Activated CD8-positive, alpha-beta memory T cell treated with anti-CD3 and anti-CD28 coated beads, Interleukin-2, amount 10 ng/mL, durations not matched to agents 7 days and 5 days (primary cell): ENCODE measurements around the gene CWC27. TPM values are rescaled to one million over a fixed set of nuclear protein-coding genes. Genes with fewer than 3 reads are reported as not detected.

ENCODE experiments used
- ATAC-seq: fragments of 150-1000 bp; cut with Tn5 transposase; one replicate; pipeline ENCODE4 v1.10.0; 2021; ENCODE audit warnings: moderate library complexity
- CTCF ChIA-PET: fragments of 350-600 bp; sonication (Branson Sonifier 250); formaldehyde crosslinking; loops from one replicate; lab custom pipeline; 2021; ENCODE audit warnings: antibody characterized with exemption; lab: Charles Lee
- DNase-seq: peaks from one replicate; pipeline ENCODE4 v3.0.0-alpha.2; 2020
- H3K27ac Mint-ChIP-seq: one replicate; pipeline ENCODE4 v1.8.0; 2021; ENCODE audit warnings: mild to moderate bottlenecking, mixed read lengths
- H3K27me3 Mint-ChIP-seq: one replicate; pipeline ENCODE4 v1.8.0; 2021; ENCODE audit warnings: mixed read lengths
- H3K36me3 Mint-ChIP-seq: one replicate; pipeline ENCODE4 v1.8.0; 2021; ENCODE audit warnings: mild to moderate bottlenecking, mixed read lengths
- H3K4me1 Mint-ChIP-seq: one replicate; pipeline ENCODE4 v1.8.0; 2021; ENCODE audit warnings: mixed read lengths
- H3K4me3 Mint-ChIP-seq: one replicate; pipeline ENCODE4 v1.8.0; 2021; ENCODE audit warnings: mild to moderate bottlenecking, moderate library complexity, mixed read lengths
- H3K9me3 Mint-ChIP-seq: one replicate; pipeline ENCODE4 v1.8.0; 2022; ENCODE audit warnings: low read depth, mixed read lengths
- total RNA-seq, 2 experiments: library from RNA; stranded (reverse); gene quantifications; one replicate each; pipeline ENCODE4 v1.2.3, GENCODE V29; 2021

The CWC27 gene
- total RNA-seq, 2 experiments from 2014 or later: 24.2 to 27.0 TPM

- H3K4me1 Mint-ChIP-seq: peaks cover 11% of the 10 kb centered on the region
- H3K27ac Mint-ChIP-seq: no peak overlapping the region
- no peaks in the 10 kb centered on the region for H3K27me3 Mint-ChIP-seq
- no peaks in the 10 kb centered on the region for H3K9me3 Mint-ChIP-seq
- peaks cover 1% of the 10 kb centered on the region for H3K36me3 Mint-ChIP-seq
- no peak for DNase-seq
- no peak for ATAC-seq
- H3K4me3 Mint-ChIP-seq: no peak overlapping the region
- CTCF ChIA-PET: interaction anchor here (1.1 to 1.2 kb wide), 2 partner anchors 15 to 21 kb away, joined by 3 to 4 read pairs; no protein-coding TSS in a partner anchor
Measured at GRCh38 chr5:65047948-65048690, 279.4 kb downstream of the CWC27 start.

GRCh38 chr5:65050140-65050539 is 281.4 kb downstream of the CWC27 start:
- CTCF ChIA-PET: no interaction called here
- H3K36me3 Mint-ChIP-seq: peaks cover 1% of the 10 kb centered on the region
- no peaks in the 10 kb centered on the region for H3K9me3 Mint-ChIP-seq
- H3K27ac Mint-ChIP-seq: no peak overlapping the region
- no peak overlapping the region for H3K4me3 Mint-ChIP-seq
- ATAC-seq (no peak), DNase-seq (no peak)
- H3K4me1 Mint-ChIP-seq: peaks cover 11% of the 10 kb centered on the region
- no peaks in the 10 kb centered on the region for H3K27me3 Mint-ChIP-seq

- CTCF ChIA-PET: no interaction called here
- H3K27me3 Mint-ChIP-seq: no peaks in the 10 kb centered on the region
- no peak overlapping the region for H3K4me3 Mint-ChIP-seq
- H3K27ac Mint-ChIP-seq: no peak overlapping the region
- DNase-seq: no peak
- H3K4me1 Mint-ChIP-seq: peaks cover 13% of the 10 kb centered on the region
- ATAC-seq: no peak
- peaks cover 1% of the 10 kb centered on the region for H3K36me3 Mint-ChIP-seq
- no peaks in the 10 kb centered on the region for H3K9me3 Mint-ChIP-seq
Measured at GRCh38 chr5:65050826-65051498, 282.2 kb downstream of the CWC27 start.

DNA sequence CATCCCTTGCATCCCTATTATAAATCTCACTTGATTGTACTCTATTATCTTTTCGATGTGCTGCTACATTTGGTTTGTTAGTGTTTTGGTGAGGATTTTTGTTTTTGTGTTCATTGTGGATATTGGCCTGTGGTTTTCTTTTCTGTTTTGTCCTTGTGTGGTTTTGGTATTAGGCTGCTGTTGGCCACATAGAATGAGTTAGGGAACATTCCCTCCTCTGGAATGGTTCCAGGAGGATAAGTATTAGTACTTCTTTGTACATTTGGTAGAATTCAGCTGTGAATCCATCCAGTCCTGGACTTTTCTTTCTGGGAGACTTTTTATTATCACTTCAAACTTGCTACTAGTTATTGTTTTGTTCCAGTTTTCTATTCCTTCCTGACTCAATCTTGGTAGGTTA is 287.2 kb downstream of the CWC27 start:
- no peaks in the 10 kb centered on the region for H3K27me3 Mint-ChIP-seq
- ATAC-seq: no peak
- no peaks in the 10 kb centered on the region for H3K36me3 Mint-ChIP-seq
- no peak overlapping the region for H3K27ac Mint-ChIP-seq
- H3K4me3 Mint-ChIP-seq: no peak overlapping the region
- no peaks in the 10 kb centered on the region for H3K9me3 Mint-ChIP-seq
- no peak for DNase-seq
- peaks cover 7% of the 10 kb centered on the region for H3K4me1 Mint-ChIP-seq
- CTCF ChIA-PET: interaction anchor here (1.1 kb wide), 1 partner anchor 20 kb away, joined by 3 read pairs; no protein-coding TSS in a partner anchor

GRCh38 chr5:65059681-65060598 is 291.2 kb downstream of the CWC27 start:
- ATAC-seq: no peak
- Mint-ChIP-seq H3K36me3 (no peaks in the 10 kb centered on the region), H3K4me1 (peaks cover 7% of the 10 kb centered on the region), H3K27ac (no peak overlapping the region), H3K4me3 (no peak overlapping the region), H3K9me3 (no peaks in the 10 kb centered on the region), H3K27me3 (no peaks in the 10 kb centered on the region)
- CTCF ChIA-PET: interaction anchor here (1.5 kb wide), 1 partner anchor 10 kb away, joined by 3 read pairs; no protein-coding TSS in a partner anchor
- DNase-seq: no peak

GRCh38 chr5:65061250-65061973 is 292.7 kb downstream of the CWC27 start:
- ATAC-seq: no peak
- Mint-ChIP-seq H3K36me3 (no peaks in the 10 kb centered on the region), H3K4me1 (peaks cover 3% of the 10 kb centered on the region), H3K9me3 (no peaks in the 10 kb centered on the region), H3K27ac (no peak overlapping the region), H3K4me3 (no peak overlapping the region), H3K27me3 (peaks cover 8% of the 10 kb centered on the region)
- CTCF ChIA-PET: interaction anchor here (1.5 kb wide), 1 partner anchor 9 kb away, joined by 3 read pairs; no protein-coding TSS in a partner anchor
- no peak for DNase-seq

- Mint-ChIP-seq H3K36me3 (no peaks in the 10 kb centered on the region), H3K27me3 (peaks cover 8% of the 10 kb centered on the region), H3K27ac (no peak overlapping the region), H3K9me3 (no peaks in the 10 kb centered on the region), H3K4me1 (peaks cover 3% of the 10 kb centered on the region), H3K4me3 (no peak overlapping the region)
- CTCF ChIA-PET: no interaction called here
- ATAC-seq (no peak), DNase-seq (no peak)
Measured at GRCh38 chr5:65061974-65062353, 293.2 kb downstream of the CWC27 start.

DNA sequence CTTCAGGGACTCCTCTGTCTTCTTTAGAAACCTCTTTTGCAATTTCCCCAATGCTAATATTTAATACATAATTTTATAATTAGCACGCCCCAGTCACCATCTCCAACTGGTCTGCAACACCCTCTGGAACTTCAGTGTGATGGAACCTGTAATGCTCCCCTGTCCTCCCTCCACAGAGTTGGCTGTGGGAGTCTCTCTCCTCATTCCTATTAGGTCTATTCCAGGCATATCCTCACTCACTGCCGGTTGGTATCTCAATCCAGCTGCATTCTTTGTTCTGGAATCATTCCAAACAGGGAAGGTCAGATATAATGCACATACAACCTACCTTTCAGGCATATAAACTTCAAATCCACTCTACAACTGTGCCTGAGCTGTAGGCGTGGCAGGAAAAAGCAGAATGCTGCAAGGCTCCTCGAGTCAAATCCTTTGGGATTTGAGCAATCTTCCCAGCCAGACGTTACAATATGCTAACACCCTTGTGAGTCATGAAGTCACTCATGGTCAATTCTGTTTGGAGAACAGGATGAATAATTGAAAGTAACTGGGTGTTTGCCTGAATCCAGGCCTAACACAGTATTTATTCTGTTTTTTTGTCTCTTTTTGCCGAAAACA is 293.8 kb downstream of the CWC27 start:
- H3K36me3 Mint-ChIP-seq: no peaks in the 10 kb centered on the region
- H3K27me3 Mint-ChIP-seq: peaks cover 8% of the 10 kb centered on the region
- no peaks in the 10 kb centered on the region for H3K9me3 Mint-ChIP-seq
- CTCF ChIA-PET: interaction anchor here (1.2 kb wide), 1 partner anchor 15 kb away, joined by 3 read pairs; no protein-coding TSS in a partner anchor
- peaks cover 3% of the 10 kb centered on the region for H3K4me1 Mint-ChIP-seq
- H3K27ac Mint-ChIP-seq: no peak overlapping the region
- no peak overlapping the region for H3K4me3 Mint-ChIP-seq
- ATAC-seq (no peak), DNase-seq (no peak)

DNA sequence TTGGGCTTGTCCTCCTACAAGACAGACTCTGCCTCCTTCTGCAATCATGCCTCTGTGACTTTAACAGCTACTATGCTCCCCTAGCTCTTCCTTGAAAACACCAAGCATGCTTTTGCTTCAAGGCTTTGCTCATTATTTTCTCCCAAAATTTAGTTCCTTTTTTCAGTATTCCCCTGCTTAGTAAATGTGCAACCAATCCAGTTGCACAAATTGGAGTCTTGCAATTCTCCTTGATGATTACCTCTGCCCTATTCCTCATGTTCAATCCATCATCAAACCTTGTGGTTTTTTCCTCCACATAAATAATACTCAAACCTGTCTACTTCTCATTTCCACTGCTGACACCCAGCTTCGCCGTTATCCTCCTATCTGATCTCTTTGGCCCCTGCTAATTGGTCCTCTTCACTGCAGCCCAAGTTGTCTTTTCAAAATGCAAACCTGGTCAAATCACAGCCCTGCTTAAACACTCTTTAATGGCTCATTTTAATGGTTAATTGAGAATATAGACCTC is 296.3 kb downstream of the CWC27 start:
- no peak for DNase-seq
- peaks cover under 1% of the 10 kb centered on the region for H3K4me1 Mint-ChIP-seq
- peaks cover 12% of the 10 kb centered on the region for H3K27me3 Mint-ChIP-seq
- H3K27ac Mint-ChIP-seq: no peak overlapping the region
- ATAC-seq: no peak
- no peak overlapping the region for H3K4me3 Mint-ChIP-seq
- H3K9me3 Mint-ChIP-seq: no peaks in the 10 kb centered on the region
- no peaks in the 10 kb centered on the region for H3K36me3 Mint-ChIP-seq
- CTCF ChIA-PET: no interaction called here

- Mint-ChIP-seq H3K27ac (no peak overlapping the region), H3K4me3 (no peak overlapping the region), H3K4me1 (no peaks in the 10 kb centered on the region), H3K36me3 (no peaks in the 10 kb centered on the region), H3K27me3 (peaks cover 12% of the 10 kb centered on the region), H3K9me3 (no peaks in the 10 kb centered on the region)
- CTCF ChIA-PET: no interaction called here
- no peak for ATAC-seq
- no peak for DNase-seq
Measured at GRCh38 chr5:65066387-65067146, 297.8 kb downstream of the CWC27 start.

GRCh38 chr5:65067147-65067506 is 298.4 kb downstream of the CWC27 start:
- Mint-ChIP-seq H3K9me3 (no peaks in the 10 kb centered on the region), H3K36me3 (no peaks in the 10 kb centered on the region), H3K27me3 (peaks cover 12% of the 10 kb centered on the region), H3K4me1 (no peaks in the 10 kb centered on the region), H3K4me3 (no peak overlapping the region), H3K27ac (no peak overlapping the region)
- ATAC-seq (no peak), DNase-seq (no peak)
- CTCF ChIA-PET: no interaction called here
